ENCODE measurements around the gene GPR32. TPM values are rescaled to one million over a fixed set of nuclear protein-coding genes. Genes with fewer than 3 reads are reported as not detected.
"Not testable (repeated sequence)": the region's sequence is repeated elsewhere in the genome, so short reads cannot be mapped to it uniquely, and the experiment has no call there.

The GPR32 gene
- total RNA-seq, 4 donors from 2014 or later: not detected

DNA sequence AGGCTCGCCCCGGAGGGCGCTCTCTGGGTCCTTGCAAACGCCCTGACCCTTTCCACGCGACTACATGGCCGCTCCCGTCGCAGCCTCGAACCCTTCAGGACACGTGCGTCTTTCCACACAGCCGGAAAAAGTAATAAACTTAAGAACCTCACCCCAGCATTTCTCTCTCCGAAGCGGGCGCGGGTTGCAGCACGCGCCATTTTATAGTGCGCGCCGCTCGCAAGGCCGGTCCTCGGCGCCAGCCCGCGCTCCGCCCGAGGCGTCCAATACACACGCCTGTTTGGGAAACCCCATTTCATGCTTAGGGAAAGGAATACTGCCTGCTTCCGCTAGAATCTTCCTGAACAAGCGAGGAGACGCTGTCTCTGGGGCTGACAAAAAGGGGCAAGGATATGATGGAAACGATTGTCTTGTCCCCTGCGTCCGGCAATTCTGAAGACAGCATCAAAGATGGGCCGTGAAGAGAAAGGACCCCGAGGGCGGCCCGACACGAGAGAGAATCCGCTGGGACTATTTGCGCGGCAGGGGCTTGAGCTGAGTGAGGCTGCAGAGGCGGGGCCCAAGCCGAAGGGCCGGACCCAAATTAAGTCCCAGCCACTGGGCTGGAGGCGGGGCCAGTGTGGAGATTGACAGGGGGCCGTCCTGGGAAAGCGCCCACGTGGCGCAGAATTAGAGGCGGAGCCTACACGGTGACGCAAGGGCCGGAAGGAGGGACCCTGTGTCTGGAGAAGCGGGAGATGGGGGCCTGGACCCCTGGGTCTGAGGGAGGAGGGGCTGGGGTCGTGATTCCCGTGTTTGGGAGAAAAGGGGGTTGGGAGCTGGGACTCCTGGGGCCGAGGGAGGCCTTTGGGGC, 34.4 kb downstream of the GPR32 start:
- peak overlapping the region; percentile 77 to 95 (median 89) for H3K27ac ChIP-seq
- peaks cover 0 to 34% (median 13%) of the 10 kb centered on the region in 3 donors for H3K4me1 ChIP-seq
- peaks cover 0 to 24% of the 10 kb centered on the region in 2 donors for H3K36me3 ChIP-seq
- peak; percentile 99 for ATAC-seq
- H3K27me3 ChIP-seq: no peaks in the 10 kb centered on the region
- no peaks in the 10 kb centered on the region for H3K9me3 ChIP-seq
- H3K4me3 ChIP-seq: peak overlapping the region; percentile 83 to 91
- WGBS, 2 donors (ENCODE audit: low coverage in 1 of 2): 0% methylated on average over 21 to 33 of the region's 62 CpGs
- TF ChIP-seq, protein P1, sequence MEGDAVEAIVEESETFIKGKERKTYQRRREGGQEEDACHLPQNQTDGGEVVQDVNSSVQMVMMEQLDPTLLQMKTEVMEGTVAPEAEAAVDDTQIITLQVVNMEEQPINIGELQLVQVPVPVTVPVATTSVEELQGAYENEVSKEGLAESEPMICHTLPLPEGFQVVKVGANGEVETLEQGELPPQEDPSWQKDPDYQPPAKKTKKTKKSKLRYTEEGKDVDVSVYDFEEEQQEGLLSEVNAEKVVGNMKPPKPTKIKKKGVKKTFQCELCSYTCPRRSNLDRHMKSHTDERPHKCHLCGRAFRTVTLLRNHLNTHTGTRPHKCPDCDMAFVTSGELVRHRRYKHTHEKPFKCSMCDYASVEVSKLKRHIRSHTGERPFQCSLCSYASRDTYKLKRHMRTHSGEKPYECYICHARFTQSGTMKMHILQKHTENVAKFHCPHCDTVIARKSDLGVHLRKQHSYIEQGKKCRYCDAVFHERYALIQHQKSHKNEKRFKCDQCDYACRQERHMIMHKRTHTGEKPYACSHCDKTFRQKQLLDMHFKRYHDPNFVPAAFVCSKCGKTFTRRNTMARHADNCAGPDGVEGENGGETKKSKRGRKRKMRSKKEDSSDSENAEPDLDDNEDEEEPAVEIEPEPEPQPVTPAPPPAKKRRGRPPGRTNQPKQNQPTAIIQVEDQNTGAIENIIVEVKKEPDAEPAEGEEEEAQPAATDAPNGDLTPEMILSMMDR (IDR thresholded peaks at IDR 0.05): peak in 2 of 4 experiments; percentile 6 to 11
- TF ChIP-seq EP300 (IDR thresholded peaks at IDR 0.05): no peak
- peak; percentile 45 for TF ChIP-seq POLR2AphosphoS5 (IDR thresholded peaks at IDR 0.05)
- TF ChIP-seq POLR2A (IDR thresholded peaks at IDR 0.05): peak; percentile 33 to 37

DNA sequence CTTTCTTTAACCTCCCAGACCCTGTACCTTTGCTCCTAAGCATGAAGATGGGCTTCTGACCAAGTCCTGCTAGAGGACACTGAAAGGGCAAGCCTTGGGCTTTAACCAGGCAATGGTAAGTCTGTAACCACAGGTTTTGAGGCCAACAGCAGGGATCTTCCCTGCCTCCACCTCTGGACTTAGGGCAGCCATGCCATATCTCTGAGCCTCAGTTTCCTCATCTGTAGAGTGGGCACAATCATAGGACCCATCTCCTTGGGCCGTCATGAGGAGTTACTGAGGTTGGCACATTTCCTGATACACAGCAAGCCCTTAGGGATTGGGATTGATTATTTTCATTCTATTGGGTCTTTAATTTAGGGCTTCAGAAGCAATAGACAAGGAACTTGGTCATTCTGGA, 38.6 kb downstream of the GPR32 start:
- Histone ChIP-seq H3K9me3 (no peaks in the 10 kb centered on the region), H3K27me3 (peaks cover 27% of the 10 kb centered on the region), H3K36me3 (no peaks in the 10 kb centered on the region), H3K27ac (no peak overlapping the region), H3K4me3 (no peak overlapping the region), H3K4me1 (peaks cover 0 to 13% (median 4%) of the 10 kb centered on the region in 3 donors)
- ATAC-seq: no peak
- 67% methylated on average over 1 of the region's 1 CpG; no CpG with 5 or more reads in 1 of the 2 donors for WGBS, 2 donors (ENCODE audit: low coverage in 1 of 2)
- TF ChIP-seq EP300 (IDR thresholded peaks at IDR 0.05) (no peak), POLR2A (IDR thresholded peaks at IDR 0.05) (no peak), POLR2AphosphoS5 (IDR thresholded peaks at IDR 0.05) (no peak)
- TF ChIP-seq, protein P1 (IDR thresholded peaks at IDR 0.05): no peak

DNA sequence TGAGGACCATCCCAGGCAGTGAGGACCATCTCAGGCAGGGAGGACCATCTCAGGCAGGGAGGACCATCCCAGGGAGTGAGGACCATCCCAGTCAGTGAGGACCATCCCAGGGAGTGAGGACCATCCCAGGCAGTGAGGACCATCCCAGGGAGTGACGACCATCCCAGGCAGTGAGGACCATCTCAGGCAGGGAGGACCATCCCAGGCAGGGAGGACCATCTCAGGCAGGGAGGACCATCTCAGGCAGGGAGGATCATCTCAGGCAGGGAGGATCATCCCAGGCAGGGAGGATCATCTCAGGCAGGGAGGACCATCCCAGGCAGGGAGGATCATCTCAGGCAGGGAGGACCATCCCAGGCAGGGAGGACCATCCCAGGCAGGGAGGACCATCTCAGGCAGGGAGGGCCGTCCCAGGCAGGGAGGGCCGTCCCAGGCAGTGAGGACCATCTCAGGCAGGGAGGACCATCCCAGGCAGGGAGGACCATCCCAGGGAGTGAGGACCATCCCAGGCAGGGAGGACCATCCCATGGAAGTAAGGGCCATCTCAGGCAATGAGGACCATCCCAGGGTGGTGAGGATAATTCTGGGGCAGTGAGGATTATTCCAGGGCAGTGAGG, 41.5 kb downstream of the GPR32 start:
- no CpG with 5 or more reads among the region's 3 CpGs for WGBS, 2 donors (ENCODE audit: low coverage in 1 of 2)
- not testable (repeated sequence) for H3K4me3 ChIP-seq, H3K4me1 ChIP-seq, ATAC-seq, H3K36me3 ChIP-seq, H3K27ac ChIP-seq, H3K9me3 ChIP-seq
- H3K27me3 ChIP-seq: peaks cover 54% of the 10 kb centered on the region

DNA sequence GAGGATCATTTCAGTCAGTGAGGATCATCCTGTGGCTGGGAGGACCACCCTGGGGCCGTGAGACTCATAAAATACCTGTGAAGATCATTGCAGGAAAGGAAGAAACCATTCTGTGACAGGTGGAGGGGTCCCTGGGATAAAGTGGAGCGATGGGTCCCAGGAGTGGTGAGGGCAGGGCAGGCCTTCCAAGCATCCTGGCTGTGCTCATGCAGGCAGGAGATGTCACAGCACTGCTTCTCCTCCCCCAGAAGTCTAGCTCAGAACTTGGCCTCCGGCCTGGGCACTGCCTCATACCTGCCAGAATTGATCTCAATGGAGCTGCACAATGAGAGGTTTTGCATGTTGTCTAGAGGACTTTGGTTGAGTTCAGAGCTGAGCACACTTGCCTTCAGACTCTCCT, 42.2 kb downstream of the GPR32 start:
- Histone ChIP-seq H3K36me3 (no peaks in the 10 kb centered on the region), H3K9me3 (no peaks in the 10 kb centered on the region), H3K27ac (no peak overlapping the region), H3K4me1 (no peaks in the 10 kb centered on the region), H3K4me3 (no peak overlapping the region), H3K27me3 (peaks cover 61% of the 10 kb centered on the region)
- ATAC-seq: no peak
- TF ChIP-seq, protein P1 (IDR thresholded peaks at IDR 0.05): no peak
- no peak for TF ChIP-seq POLR2AphosphoS5 (IDR thresholded peaks at IDR 0.05)
- TF ChIP-seq POLR2A (IDR thresholded peaks at IDR 0.05): no peak
- TF ChIP-seq EP300 (IDR thresholded peaks at IDR 0.05): no peak
- 50 to 53% methylated on average over 1 to 3 of the region's 3 CpGs for WGBS, 2 donors (ENCODE audit: low coverage in 1 of 2)

DNA sequence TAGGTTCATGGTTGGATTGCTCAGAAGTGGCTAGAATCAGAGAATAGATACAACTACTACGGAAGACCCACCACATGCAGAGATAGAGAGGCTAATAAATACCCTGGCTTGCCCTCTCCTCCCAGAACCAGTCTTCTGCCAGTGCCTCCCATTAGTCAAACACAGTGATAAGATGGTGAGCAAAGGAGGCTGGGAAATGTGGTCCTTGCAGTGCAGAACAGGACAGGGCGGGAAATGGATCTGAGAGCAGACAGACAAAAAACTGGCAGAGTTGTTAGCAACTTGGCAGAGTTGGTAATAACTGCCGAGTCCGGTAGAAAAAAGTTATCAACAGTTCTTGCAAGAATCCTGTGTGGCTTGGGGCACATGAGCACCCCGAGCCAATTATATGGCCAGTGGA, 44.6 kb downstream of the GPR32 start:
- Histone ChIP-seq H3K27me3 (peaks cover 86% of the 10 kb centered on the region), H3K4me3 (no peak overlapping the region), H3K27ac (no peak overlapping the region), H3K4me1 (peaks cover 0 to 9% (median 0%) of the 10 kb centered on the region in 3 donors), H3K9me3 (no peaks in the 10 kb centered on the region), H3K36me3 (no peaks in the 10 kb centered on the region)
- no peak for ATAC-seq
- WGBS, 2 donors (ENCODE audit: low coverage in 1 of 2): 68 to 90% methylated on average over 2 to 4 of the region's 5 CpGs
- TF ChIP-seq EP300 (IDR thresholded peaks at IDR 0.05) (no peak), POLR2A (IDR thresholded peaks at IDR 0.05) (no peak), POLR2AphosphoS5 (IDR thresholded peaks at IDR 0.05) (no peak)
- TF ChIP-seq, protein P1 (IDR thresholded peaks at IDR 0.05): no peak

All from gastroesophageal sphincter (tissue), 4 donors.